Left colon (tissue), 2 donors: Measurements from ENCODE around the gene ZSWIM8. TPM values are rescaled to one million over a fixed set of nuclear protein-coding genes. Genes with fewer than 3 reads are reported as not detected.
"Not testable (repeated sequence)": the region's sequence is repeated elsewhere in the genome, so short reads cannot be mapped to it uniquely, and the experiment has no call there.

ENCODE experiments used
- ATAC-seq: fragments of 200-7000 bp; cut with Tn5 transposase; one replicate; pipeline ENCODE4 v1.9.1; 2020; ENCODE audit warnings: mild to moderate bottlenecking, moderate library complexity
- DNase-seq, 2 donors: peaks; one replicate each; pipeline ENCODE4 v3.0.0-alpha.2; 2020
- intact Hi-C, 2 donors: fragments of 100-400 bp; cut with DNase I in 1 of 2; cut with micrococcal nuclease in 1 of 2; formaldehyde crosslinking; loops; one replicate each; pipeline versions ENCODE4 v1.11.2 to v1.14.0; 2022; cut with DNase I, micrococcal nuclease
- total RNA-seq, 2 donors: library from RNA; stranded (reverse); fragmentation: NEBNext Ultra II Directional; extraction: Animal tissue kit (Norgen Biotek cat#: 25700); gene quantifications; one replicate each; pipeline ENCODE4 v1.2.1, GENCODE V29; 2021
- donor health status: DM: no; HTN: no; CAD: no.
- donor health status: DM: yes; HTN: yes; CAD: no.

ZSWIM8 gene
- total RNA-seq, 2 donors from 2014 or later, result 60.4 to 67.1 TPM

DNA sequence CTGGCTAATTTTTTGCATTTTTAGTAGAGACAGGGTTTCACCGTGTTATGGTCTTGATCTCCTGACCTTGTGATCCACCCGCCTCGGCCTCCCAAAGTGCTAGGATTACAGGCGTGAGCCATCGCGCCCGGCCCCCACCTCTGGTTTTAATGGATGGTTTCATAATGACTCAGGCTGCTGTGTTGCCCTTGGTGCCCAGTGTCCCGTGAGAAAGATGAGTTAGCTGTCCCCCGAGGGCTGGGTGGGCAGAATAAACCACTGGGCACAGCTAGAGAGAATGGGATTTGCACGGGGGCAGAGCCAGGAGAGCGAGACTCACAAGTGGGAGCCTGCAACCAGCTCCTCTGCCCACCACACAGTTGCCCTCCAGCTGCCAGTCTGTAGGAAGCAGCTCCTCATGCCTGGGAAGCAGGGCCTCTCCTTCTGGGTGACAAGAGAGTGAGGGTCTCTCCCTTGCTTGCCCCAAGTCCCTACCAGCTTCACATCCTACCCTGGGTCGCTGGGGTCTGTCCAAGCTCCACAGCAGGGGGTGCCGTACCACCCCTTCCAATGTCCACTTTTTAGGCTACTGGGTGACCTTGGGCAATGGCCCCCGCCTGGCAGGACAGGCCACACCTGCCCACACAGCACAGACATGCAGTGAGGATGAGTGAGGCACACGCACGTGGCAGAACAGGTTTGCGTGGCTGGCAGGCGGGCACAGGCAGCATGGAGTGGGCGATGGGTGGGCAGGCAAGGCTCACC is 42.1 kb downstream of the ZSWIM8 start:
- DNase-seq (no peak), ATAC-seq (no peak)
- intact Hi-C loops, result no loop called here

DNA sequence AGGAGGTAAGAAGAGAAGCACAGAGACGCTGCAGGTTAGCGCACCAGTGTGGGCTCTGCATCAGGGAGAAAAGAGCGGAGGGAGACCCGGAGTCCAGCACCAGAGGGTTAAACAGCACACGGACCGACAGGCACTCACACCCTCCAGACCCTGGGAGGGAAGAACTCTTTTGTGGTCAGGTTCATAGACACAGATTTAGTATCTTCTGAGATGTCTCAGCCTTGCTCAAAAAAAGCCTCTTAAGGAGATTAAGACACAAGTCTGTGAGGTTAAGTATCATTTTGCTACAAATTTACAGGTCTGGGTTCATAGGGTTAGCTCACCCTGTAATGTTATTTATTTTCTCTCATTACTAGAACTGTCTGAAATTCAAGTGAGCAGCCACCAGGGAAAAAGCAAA is 42.8 kb downstream of the ZSWIM8 start:
- intact Hi-C loops, result no loop called here
- DNase-seq, result no peak
- ATAC-seq, result no peak

DNA sequence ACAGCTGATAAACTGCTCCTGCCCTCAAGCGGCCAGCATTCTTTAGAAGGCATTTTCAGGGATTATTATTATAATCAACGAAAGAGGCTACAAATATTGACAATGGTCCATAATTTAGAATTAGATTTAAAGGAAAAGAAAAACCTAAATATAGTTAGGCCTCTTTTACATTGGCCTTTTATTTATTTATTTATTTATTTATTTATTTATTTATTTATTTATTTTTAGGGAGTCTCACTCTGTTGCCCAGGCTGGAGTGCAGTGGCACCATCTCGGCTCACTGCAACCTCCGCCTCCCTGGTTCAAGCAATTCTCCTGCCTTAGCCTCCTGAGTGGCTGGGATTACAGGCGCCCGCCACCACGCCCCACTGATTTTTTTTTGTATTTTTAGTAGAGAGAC is 43.7 kb downstream of the ZSWIM8 start:
- ATAC-seq, DNase-seq, intact Hi-C loops: not testable (repeated sequence)

DNA sequence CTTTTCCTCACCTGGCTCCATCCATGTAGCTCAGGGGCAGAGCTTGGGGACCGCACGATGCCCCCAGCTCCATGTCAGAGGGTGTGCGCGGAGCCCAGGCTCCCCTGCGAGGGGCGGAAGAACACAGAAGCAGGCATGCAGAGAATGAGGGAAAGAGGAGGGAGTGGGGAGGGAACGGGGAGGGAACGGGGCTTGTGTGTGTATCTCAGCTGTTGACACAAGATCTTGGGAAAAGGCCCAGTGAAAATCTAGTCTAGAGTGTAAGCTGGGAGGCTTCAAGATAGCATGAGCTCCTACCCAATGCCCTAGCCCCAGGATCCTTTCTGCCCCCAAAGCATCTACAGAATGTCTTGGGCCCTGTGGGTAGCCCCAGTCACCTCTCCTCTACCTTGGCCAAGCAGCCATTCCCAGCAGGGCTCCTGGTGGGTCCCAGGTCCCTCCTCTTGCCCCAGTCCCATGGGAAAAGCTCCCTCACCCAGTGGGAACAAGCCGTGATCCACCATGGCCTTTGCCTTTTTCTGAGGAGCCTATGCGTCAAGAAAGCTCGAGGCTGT is 51.1 kb downstream of the ZSWIM8 start:
- intact Hi-C loops, result no loop called here
- no peak for ATAC-seq
- no peak for DNase-seq

DNA sequence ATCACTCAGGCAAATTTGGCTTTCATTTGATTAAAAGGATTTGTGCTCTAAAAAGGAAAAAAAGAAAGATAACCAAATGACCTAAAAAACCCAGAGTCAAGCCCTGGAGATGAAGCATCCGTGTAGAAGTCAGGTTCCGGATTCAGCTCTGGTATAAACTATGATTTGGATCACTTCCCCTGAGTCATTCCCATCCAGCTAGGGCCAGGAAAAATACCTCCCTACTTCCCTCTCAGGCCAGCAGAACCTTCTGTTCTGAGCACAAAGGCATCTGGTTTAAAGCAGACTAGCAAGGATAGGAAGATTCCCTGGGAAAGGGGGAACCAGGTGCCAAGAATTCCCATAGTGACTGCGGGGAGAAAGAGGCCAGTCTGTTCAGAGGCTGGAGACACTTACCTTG is 51.7 kb downstream of the ZSWIM8 start:
- ATAC-seq, result no peak
- intact Hi-C loops, result no loop called here
- DNase-seq, result no peak

- intact Hi-C loops, result no loop called here
- ATAC-seq (no peak), DNase-seq (no peak)
Observed at GRCh38 chr10:73838008-73838567, 52.7 kb downstream of the ZSWIM8 start.

- ATAC-seq (no peak), DNase-seq (no peak)
- intact Hi-C loops, result no loop called here
Observed at GRCh38 chr10:73838827-73839226, 53.4 kb downstream of the ZSWIM8 start.

GRCh38 chr10:73839276-73839966 is 54.0 kb downstream of the ZSWIM8 start:
- ATAC-seq (no peak), DNase-seq (no peak)
- intact Hi-C loops, result no loop called here

DNA sequence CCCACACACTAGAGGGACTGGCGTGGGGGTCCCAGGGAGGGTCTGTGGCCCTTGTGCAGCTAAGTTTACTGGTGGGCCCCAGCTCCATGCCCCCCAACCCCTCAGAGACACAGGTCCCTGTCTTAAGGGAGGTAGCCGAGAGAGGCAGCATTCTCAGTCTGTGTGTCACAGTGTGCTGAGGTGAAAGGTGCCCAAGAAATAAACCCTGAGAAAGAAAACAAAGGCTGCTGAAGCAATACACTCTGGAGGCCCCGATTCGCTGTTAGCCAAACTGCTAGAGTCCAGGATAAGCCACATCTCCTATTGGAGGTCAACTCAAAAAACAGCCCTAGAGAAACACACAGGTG is 54.6 kb downstream of the ZSWIM8 start:
- intact Hi-C loops, result no loop called here
- DNase-seq (no peak), ATAC-seq (no peak)

DNA sequence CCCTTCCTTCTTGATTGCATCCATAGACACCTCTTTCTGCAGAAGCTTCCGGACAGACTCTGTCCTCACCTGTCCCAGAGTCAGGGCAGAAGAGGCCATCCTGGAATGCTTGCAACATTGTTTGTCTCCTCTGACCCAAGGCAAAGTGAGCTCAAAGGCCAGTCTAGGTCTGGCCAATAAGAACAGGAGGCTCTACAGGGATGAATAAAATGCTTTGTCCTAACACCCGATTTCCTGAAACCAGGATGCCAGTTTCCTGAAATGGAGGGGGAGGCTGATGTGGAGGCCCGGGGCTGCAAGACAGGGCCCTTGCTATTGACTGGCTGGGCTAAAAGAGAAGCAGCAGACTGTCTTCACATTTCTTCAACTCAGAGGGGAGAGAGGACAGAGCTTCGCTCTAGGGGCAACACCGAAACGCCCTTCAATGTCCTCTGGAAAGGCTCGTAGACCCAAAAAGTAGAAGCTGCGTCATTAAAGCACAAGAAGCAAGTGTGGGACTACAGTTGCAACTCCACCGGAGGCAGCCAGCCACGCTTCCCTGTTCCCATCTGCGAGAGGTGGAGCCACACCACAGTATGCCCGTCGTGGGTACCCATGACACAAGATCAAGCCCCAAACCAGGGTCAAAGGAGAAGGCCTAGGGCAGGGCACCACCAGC is 55.1 kb downstream of the ZSWIM8 start:
- intact Hi-C loops, result no loop called here
- no peak for ATAC-seq
- no peak for DNase-seq

DNA sequence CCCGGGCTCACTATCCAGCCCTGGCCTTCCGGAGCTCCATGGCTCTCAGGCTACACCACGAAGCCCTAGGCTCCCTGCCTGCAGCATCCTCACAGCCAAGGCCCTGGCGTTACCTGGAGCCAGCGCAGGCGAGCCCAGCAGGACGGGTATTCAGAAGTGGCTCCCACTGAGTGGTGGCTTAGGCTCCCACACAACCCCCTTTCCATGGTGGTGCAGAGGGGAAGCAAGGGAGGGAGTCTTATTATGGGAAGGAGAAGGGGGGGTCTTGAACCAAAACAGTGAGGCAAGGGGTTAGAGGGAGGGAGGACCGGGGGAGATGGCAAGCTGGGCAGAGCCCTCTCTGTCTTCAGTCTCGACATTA is 55.6 kb downstream of the ZSWIM8 start:
- intact Hi-C loops, result no loop called here

GRCh38 chr10:73841526-73842285 is 56.3 kb downstream of the ZSWIM8 start:
- no peak for ATAC-seq
- DNase-seq, result no peak
- intact Hi-C loops, result no loop called here

More for the DNA sequence above, 55.6 kb downstream of the ZSWIM8 start:
- DNase-seq (no peak), ATAC-seq (no peak)

- intact Hi-C loops, result no loop called here
- ATAC-seq (no peak), DNase-seq (no peak)
Observed at GRCh38 chr10:73842349-73842748, 56.9 kb downstream of the ZSWIM8 start.

- intact Hi-C loops, result no loop called here
- DNase-seq (no peak), ATAC-seq (peak; percentile 64)
Observed at GRCh38 chr10:73843261-73843660, 57.9 kb downstream of the ZSWIM8 start.

- intact Hi-C loops, result loop anchor here in 1 of 2 donors (5.0 kb wide), 1 partner anchor 35 kb away; no protein-coding TSS in a partner anchor
- ATAC-seq (no peak), DNase-seq (no peak)
Observed at GRCh38 chr10:73847031-73847430, 61.6 kb downstream of the ZSWIM8 start.

DNA sequence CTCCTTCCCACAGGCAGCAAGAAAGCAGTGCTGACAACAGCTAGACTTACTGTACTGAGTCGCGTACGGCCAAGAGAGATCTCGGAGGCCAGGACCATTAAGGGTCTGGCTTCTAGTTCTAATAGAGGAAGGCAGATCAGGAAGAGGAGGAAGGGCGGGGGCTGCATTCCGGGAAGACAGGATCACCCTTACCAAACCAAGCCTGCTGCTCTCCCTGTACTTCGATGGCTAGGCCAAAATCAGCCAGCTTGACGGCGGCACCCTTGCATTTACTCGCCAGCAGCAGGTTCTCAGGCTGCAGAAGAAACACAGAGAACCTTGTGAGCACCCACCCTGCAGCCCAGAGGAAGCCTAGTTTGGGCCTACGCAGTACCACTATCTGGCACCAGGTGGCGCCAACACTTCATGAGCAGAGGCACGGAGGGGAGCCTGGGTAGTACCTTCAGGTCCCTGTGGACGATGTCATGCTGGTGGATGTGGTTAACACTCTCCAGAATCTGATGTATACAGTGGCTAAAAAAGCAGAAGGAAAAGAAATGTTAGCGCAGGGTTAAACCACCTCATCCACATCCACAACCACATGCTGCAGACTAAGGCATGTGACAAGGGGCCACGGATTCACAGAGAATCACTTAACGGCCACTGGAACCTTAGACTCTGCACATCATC is 63.5 kb downstream of the ZSWIM8 start:
- DNase-seq (peak; percentile 72 to 90), ATAC-seq (peak; percentile 80)
- intact Hi-C loops, result loop anchor here in 1 of 2 donors (5.0 kb wide), 1 partner anchor 33 kb away; no protein-coding TSS in a partner anchor

DNA sequence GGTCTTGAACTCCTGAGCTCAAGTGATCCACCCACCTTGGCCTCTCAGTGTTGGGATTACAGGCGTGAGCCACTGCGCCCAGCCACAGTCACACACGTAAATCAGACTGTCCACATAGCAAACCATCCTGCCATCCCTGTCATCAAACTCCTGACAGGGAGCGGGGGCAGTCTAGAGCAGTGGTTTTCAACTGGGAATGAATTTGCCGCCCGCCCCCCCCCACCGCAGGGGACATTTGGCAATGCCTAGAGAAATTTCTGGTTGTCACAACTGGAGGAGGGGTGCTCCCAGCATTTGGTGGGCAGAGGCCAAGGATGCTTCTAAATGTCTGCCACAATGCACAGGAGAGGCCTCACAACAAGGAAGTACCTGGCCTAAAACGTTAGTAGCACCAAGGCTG is 64.8 kb downstream of the ZSWIM8 start:
- no peak for ATAC-seq
- no peak for DNase-seq
- intact Hi-C loops, result no loop called here

DNA sequence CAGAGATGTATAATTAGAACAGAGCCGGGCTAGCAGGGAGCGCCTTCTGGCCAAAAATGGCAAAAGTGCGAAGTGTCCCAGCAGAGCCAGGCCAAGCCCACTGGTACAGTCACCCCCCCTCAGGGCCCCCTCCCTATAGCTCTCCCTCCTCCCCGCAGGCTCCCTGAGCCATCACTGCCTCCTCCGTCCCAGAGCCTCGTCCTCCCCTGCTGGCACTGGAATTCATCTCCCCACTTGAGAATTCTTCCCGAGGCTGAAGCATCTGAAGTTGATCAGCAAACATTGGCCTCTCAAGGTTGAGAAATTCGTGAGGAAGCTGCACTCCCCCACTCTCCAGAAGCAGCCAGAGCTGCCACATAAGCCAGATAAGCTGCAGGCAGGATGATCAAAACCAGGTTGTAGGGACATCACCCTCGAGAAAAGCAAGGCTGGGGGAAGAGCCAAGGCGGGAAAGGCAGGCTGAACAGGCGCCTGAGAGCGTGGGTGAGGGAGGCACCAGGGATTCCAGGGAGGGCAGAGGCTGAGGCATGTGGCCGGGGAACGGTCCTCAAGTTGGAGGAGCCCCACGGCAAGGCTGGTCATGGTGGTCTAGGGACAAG is 65.6 kb downstream of the ZSWIM8 start:
- intact Hi-C loops, result no loop called here
- DNase-seq, result peak; percentile 32 to 81
- no peak for ATAC-seq
